ENCODE results near the gene GCNT4. TPM values are rescaled to one million over a fixed set of nuclear protein-coding genes. Genes with fewer than 3 reads are reported as not detected.
A peak's percentile ranks its signal among the peaks of the same experiment; 100 is the strongest.

GCNT4 gene
- total RNA-seq, 4 donors from 2014 or later: 1.1 to 2.8 (median 1.7) TPM

GRCh38 chr5:75053304-75054133 lies 1.2 kb upstream of the GCNT4 start:
- DNase-seq: peak; percentile 11 to 54
- Histone ChIP-seq H3K4me1 (peaks cover 11 to 15% of the 10 kb centered on the region in 2 donors), H3K36me3 (no peaks in the 10 kb centered on the region), H3K27ac (peak overlapping the region; percentile 75 to 87 (median 86)), H3K27me3 (no peaks in the 10 kb centered on the region), H3K9me3 (no peaks in the 10 kb centered on the region), H3K4me3 (peak overlapping the region; percentile 74 to 86 (median 77))
- in situ Hi-C loops (cut with MboI; ENCODE audit: low sequenced_read_pairs in 4 of 4) (no loop called here), intact Hi-C loops (cut with DNase I; ENCODE audit: low total_unique reads) (loop anchor here (1.0 to 10.0 kb wide), 2 partner anchors 283 to 1489 kb away; partner anchors contain the start of genes ANKRA2 and UTP15)
- TF ChIP-seq POLR2A (IDR thresholded peaks at IDR 0.05): peak; percentile 41 to 50
- TF ChIP-seq CTCF (IDR thresholded peaks at IDR 0.05 in 4 of 5, conservative IDR thresholded peaks at IDR 0.05 in 1 of 5): no peak
- peak; percentile 58 to 65 for ATAC-seq

GRCh38 chr5:75053054-75053303 lies 621 bp upstream of the GCNT4 start:
- peak in 1 of 2 donors; percentile 53 for ATAC-seq
- Histone ChIP-seq H3K27me3 (no peaks in the 10 kb centered on the region), H3K27ac (peak overlapping the region; percentile 75 to 87 (median 86)), H3K36me3 (no peaks in the 10 kb centered on the region), H3K9me3 (no peaks in the 10 kb centered on the region), H3K4me3 (peak overlapping the region; percentile 74 to 86 (median 77)), H3K4me1 (peaks cover 11 to 15% of the 10 kb centered on the region in 2 donors)
- no peak for DNase-seq
- intact Hi-C loops (cut with DNase I; ENCODE audit: low total_unique reads): loop anchor here (1.0 to 10.0 kb wide), 2 partner anchors 283 to 1488 kb away; partner anchors contain the start of genes ANKRA2 and UTP15
- in situ Hi-C loops (cut with MboI; ENCODE audit: low sequenced_read_pairs in 4 of 4): no loop called here
- TF ChIP-seq POLR2A (IDR thresholded peaks at IDR 0.05) (no peak), CTCF (IDR thresholded peaks at IDR 0.05 in 4 of 5, conservative IDR thresholded peaks at IDR 0.05 in 1 of 5) (peak in 1 of 5 experiments; percentile 18)

GRCh38 chr5:75051217-75051751 lies 1.1 kb downstream of the GCNT4 start:
- Histone ChIP-seq H3K4me3 (peak overlapping the region in 1 of 4 donors; percentile 86), H3K4me1 (peaks cover 11 to 15% of the 10 kb centered on the region in 2 donors), H3K27ac (no peak overlapping the region), H3K27me3 (no peaks in the 10 kb centered on the region), H3K9me3 (no peaks in the 10 kb centered on the region), H3K36me3 (peaks cover 0 to 4% of the 10 kb centered on the region in 2 donors)
- TF ChIP-seq CTCF (IDR thresholded peaks at IDR 0.05 in 4 of 5, conservative IDR thresholded peaks at IDR 0.05 in 1 of 5) (no peak), POLR2A (IDR thresholded peaks at IDR 0.05) (no peak)
- ATAC-seq: no peak
- intact Hi-C loops (cut with DNase I; ENCODE audit: low total_unique reads) (loop anchor here (1.0 to 10.0 kb wide), 2 partner anchors 185 to 1486 kb away; partner anchors contain the start of genes ANKRA2, ANKRD31 and UTP15), in situ Hi-C loops (cut with MboI; ENCODE audit: low sequenced_read_pairs in 4 of 4) (no loop called here)
- no peak for DNase-seq

- in situ Hi-C loops (cut with MboI; ENCODE audit: low sequenced_read_pairs in 4 of 4) (no loop called here), intact Hi-C loops (cut with DNase I; ENCODE audit: low total_unique reads) (loop anchor here (10.0 kb wide), 1 partner anchor 1486 kb away; the partner anchor contains the start of genes ANKRA2 and UTP15)
- peaks cover 0 to 9% of the 10 kb centered on the region in 2 donors for H3K36me3 ChIP-seq
- no peaks in the 10 kb centered on the region for H3K9me3 ChIP-seq
- no peak overlapping the region for H3K27ac ChIP-seq
- H3K4me1 ChIP-seq: peaks cover 11 to 15% of the 10 kb centered on the region in 2 donors
- ATAC-seq: no peak
- H3K27me3 ChIP-seq: no peaks in the 10 kb centered on the region
- no peak overlapping the region for H3K4me3 ChIP-seq
- DNase-seq: no peak
- TF ChIP-seq CTCF (IDR thresholded peaks at IDR 0.05 in 4 of 5, conservative IDR thresholded peaks at IDR 0.05 in 1 of 5): no peak
- TF ChIP-seq POLR2A (IDR thresholded peaks at IDR 0.05): no peak
Observed at GRCh38 chr5:75050415-75050814, 1.9 kb downstream of the GCNT4 start.

Measured in gastrocnemius medialis (tissue), 4 donors.